H9 (cell line): Measurements from ENCODE around the gene TCFL5. TPM values are rescaled to one million over a fixed set of nuclear protein-coding genes. Genes with fewer than 3 reads are reported as not detected.

ENCODE experiments used
- DNase-seq: peaks from one replicate; pipeline ENCODE4 v3.0.0-alpha.2; 2017
- H2AFZ ChIP-seq: one replicate; pipeline ENCODE4 v1.6.1; 2013; ENCODE audit warnings: mild to moderate bottlenecking, low read length, control low read depth, moderate library complexity
- H2AK5ac ChIP-seq: 2 replicates; pipeline ENCODE4 v1.6.1; 2013; ENCODE audit warnings: low read length, control low read depth, mixed read lengths; ENCODE audit not compliant: insufficient read length
- H2BK120ac ChIP-seq: one replicate; pipeline ENCODE4 v1.6.1; 2013; ENCODE audit warnings: low read depth, mild to moderate bottlenecking, low read length, control low read depth, inconsistent platforms; ENCODE audit not compliant: poor library complexity, severe bottlenecking
- H2BK12ac ChIP-seq: 2 replicates; pipeline ENCODE4 v1.6.1; 2013; ENCODE audit warnings: low read length, control low read depth, mixed read lengths, low read depth; ENCODE audit not compliant: insufficient read length
- H2BK15ac ChIP-seq: 2 replicates; pipeline ENCODE4 v1.6.1; 2013; ENCODE audit warnings: low read depth, low read length, control low read depth
- H2BK20ac ChIP-seq: one replicate; pipeline ENCODE4 v1.6.1; 2013; ENCODE audit warnings: low read depth, mild to moderate bottlenecking, low read length, control low read depth, inconsistent platforms; ENCODE audit not compliant: poor library complexity, severe bottlenecking
- H2BK5ac ChIP-seq: 2 replicates; pipeline ENCODE4 v1.6.1; 2013; ENCODE audit warnings: low read length, control low read depth, mixed read lengths; ENCODE audit not compliant: insufficient read length
- H3K14ac ChIP-seq: 2 replicates; pipeline ENCODE4 v1.6.1; 2013; ENCODE audit warnings: low read length, control low read depth; ENCODE audit not compliant: insufficient read depth
- H3K18ac ChIP-seq: 2 replicates; pipeline ENCODE4 v1.6.1; 2013; ENCODE audit warnings: low read depth, mild to moderate bottlenecking, mixed read lengths, low read length, control low read depth; ENCODE audit not compliant: insufficient read length
- H3K23ac ChIP-seq: 2 replicates; pipeline ENCODE4 v1.6.1; 2013; ENCODE audit warnings: low read length, control low read depth, mixed read lengths, low read depth; ENCODE audit not compliant: insufficient read length
- H3K23me2 ChIP-seq: 2 replicates; pipeline ENCODE4 v1.6.1; 2013; ENCODE audit warnings: low read depth, mild to moderate bottlenecking, mixed read lengths, low read length, control low read depth; ENCODE audit not compliant: insufficient read length, poor library complexity, severe bottlenecking
- H3K27ac ChIP-seq: 2 replicates; pipeline ENCODE4 v1.5.1; 2013; ENCODE audit warnings: low read length, control low read depth, mixed read lengths, low read depth; ENCODE audit not compliant: insufficient read length
- H3K27me3 ChIP-seq: 2 replicates; pipeline ENCODE4 v1.6.1; 2013; ENCODE audit warnings: low read length, control low read depth, inconsistent platforms; ENCODE audit not compliant: insufficient read depth
- H3K4ac ChIP-seq: 2 replicates; pipeline ENCODE4 v1.6.1; 2013; ENCODE audit warnings: low read depth, mild to moderate bottlenecking, control low read depth, inconsistent platforms, low read length, moderate library complexity
- H3K4me1 ChIP-seq: 2 replicates; pipeline ENCODE4 v1.6.1; 2013; ENCODE audit warnings: low read length, control low read depth, inconsistent platforms; ENCODE audit not compliant: insufficient read depth
- H3K4me2 ChIP-seq: 2 replicates; pipeline ENCODE4 v1.6.1; 2013; ENCODE audit warnings: low read length, control low read depth, mixed read lengths; ENCODE audit not compliant: insufficient read length, insufficient read depth
- H3K56ac ChIP-seq: 2 replicates; pipeline ENCODE4 v1.6.1; 2013; ENCODE audit warnings: low read depth, mild to moderate bottlenecking, mixed read lengths, low read length, control low read depth; ENCODE audit not compliant: insufficient read length
- H3K79me1 ChIP-seq: 2 replicates; pipeline ENCODE4 v1.6.1; 2013; ENCODE audit warnings: low read depth, mild to moderate bottlenecking, moderate library complexity, low read length, control low read depth, inconsistent platforms; ENCODE audit not compliant: insufficient read depth, poor library complexity, severe bottlenecking
- H3K79me2 ChIP-seq: 2 replicates; pipeline ENCODE4 v1.6.1; 2013; ENCODE audit warnings: low read length, control low read depth, inconsistent platforms; ENCODE audit not compliant: insufficient read depth
- H3K9ac ChIP-seq: 2 replicates; pipeline ENCODE4 v1.6.1; 2013; ENCODE audit warnings: low read length, control low read depth, mixed read lengths; ENCODE audit not compliant: insufficient read length; ENCODE audit errors: extremely low read depth
- H3K9me3 ChIP-seq: one replicate; pipeline ENCODE4 v1.6.1; 2013; ENCODE audit warnings: low read depth, low read length, inconsistent platforms; ENCODE audit not compliant: control insufficient read depth
- H3T11ph ChIP-seq: one replicate; pipeline ENCODE4 v1.6.1; 2013; ENCODE audit warnings: mild to moderate bottlenecking, low read length, control low read depth, inconsistent platforms
- H4K20me1 ChIP-seq: one replicate; pipeline ENCODE4 v1.6.1; 2013; ENCODE audit not compliant: control insufficient read depth, insufficient read length, insufficient read depth
- H4K5ac ChIP-seq: 2 replicates; pipeline ENCODE4 v1.6.1; 2013; ENCODE audit warnings: low read depth, mild to moderate bottlenecking, mixed read lengths, low read length, control low read depth; ENCODE audit not compliant: insufficient read length
- H4K8ac ChIP-seq: replicated peaks from 2 replicates; pipeline ENCODE4 v1.6.1; 2013; ENCODE audit warnings: low read length, control low read depth, mixed read lengths, low read depth; ENCODE audit not compliant: insufficient read length
- H4K91ac ChIP-seq: 2 replicates; pipeline ENCODE4 v1.6.1; 2013; ENCODE audit warnings: low read depth, mild to moderate bottlenecking, moderate library complexity, mixed read lengths, low read length, control low read depth; ENCODE audit not compliant: insufficient read length
- H3K27ac Mint-ChIP-seq, 3 experiments: 2 replicates in 2 of 3; 3 replicates in 1 of 3; pipeline ENCODE4 v1.8.0; 2020 to 2021; ENCODE audit warnings: mixed read lengths in 3 of 3, mild to moderate bottlenecking in 1 of 3, moderate library complexity in 1 of 3
- H3K27me3 Mint-ChIP-seq: 2 replicates; pipeline ENCODE4 v1.8.0; 2021; ENCODE audit warnings: low read depth, mild to moderate bottlenecking, moderate library complexity, mixed read lengths
- H3K36me3 Mint-ChIP-seq, 3 experiments: 2 replicates in 2 of 3; 3 replicates in 1 of 3; pipeline ENCODE4 v1.8.0; 2020 to 2021; ENCODE audit warnings: low read depth in 3 of 3, mixed read lengths in 3 of 3; ENCODE audit not compliant: insufficient read depth in 1 of 3
- H3K4me1 Mint-ChIP-seq, 2 experiments: 2 replicates each; pipeline ENCODE4 v1.8.0; 2020; ENCODE audit warnings: mixed read lengths in 2 of 2
- H3K4me3 Mint-ChIP-seq, 2 experiments: 2 replicates in 1 of 2; 3 replicates in 1 of 2; pipeline ENCODE4 v1.8.0; 2020 to 2021; ENCODE audit warnings: mild to moderate bottlenecking in 2 of 2, mixed read lengths in 2 of 2, moderate library complexity in 1 of 2
- H3K9me3 Mint-ChIP-seq, 2 experiments: 2 replicates in 1 of 2; 3 replicates in 1 of 2; pipeline ENCODE4 v1.8.0; 2020; ENCODE audit warnings: mild to moderate bottlenecking in 2 of 2, mixed read lengths in 2 of 2, moderate library complexity in 1 of 2
- WGBS: extraction: QIAGEN DNeasy Blood & Tissue Kit; methylation state at CpG from one replicate; pipeline ENCODE4 v1.1.7; 2013; ENCODE audit warnings: missing lambda C conversion rate, low lambda C conversion rate, mixed read lengths; ENCODE audit not compliant: insufficient read length; ENCODE audit errors: extremely low coverage; 5-methylcytosine and 5-hydroxymethylcytosine counted together
- total RNA-seq: library from RNA; stranded (reverse); gene quantifications from 2 replicates; pipeline ENCODE4 v1.2.1, GENCODE V29; 2021
- TF ChIP-seq, protein P1 (sequence below): fragments of 200-600 bp; sonication (generic); conservative IDR thresholded peaks from 3 replicates; pipeline ENCODE4 v1.8.0; 2021; ENCODE audit warnings: antibody characterized with exemption, mild to moderate bottlenecking

TCFL5 gene
- total RNA-seq, 1 experiment from 2014 or later: 16.4 TPM

DNA sequence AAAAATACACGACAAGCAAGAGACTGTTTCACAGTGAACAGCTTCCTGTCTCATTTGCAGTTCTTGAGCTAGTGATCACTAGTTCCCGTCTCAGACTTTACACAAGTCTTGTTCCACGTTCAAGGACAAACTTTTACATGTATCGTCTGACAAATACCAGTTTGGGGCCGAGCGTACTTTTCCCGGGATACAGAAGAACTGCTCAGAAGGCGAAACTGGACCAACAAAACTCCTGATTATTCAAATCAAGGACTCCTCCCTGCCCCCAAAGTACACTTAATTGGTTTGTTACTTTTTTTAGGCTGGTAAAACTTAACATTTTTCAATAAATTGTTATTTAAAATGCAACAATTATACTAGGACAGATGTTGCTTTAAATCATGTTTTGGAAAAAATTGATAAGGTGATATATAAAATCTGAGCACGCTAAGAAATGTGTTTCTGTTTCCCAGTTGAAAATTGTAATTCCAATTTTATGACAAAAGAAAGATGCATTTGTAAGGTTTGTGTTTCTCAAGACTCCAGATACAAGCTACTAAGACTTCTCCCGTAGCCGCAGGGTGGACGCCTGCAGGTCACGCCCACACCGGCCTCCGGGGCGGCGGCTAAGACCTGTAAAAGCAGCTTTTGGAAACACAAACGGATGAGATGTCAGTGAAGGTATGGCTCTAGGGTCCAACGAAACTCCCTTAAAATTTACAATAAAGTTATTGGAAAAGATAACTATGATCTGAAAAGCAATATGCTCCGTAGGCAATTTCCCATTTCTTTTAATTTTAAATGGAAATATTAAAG is 16.8 kb upstream of the TCFL5 start:
- no peak overlapping the region for H3K4me2 ChIP-seq
- DNase-seq: no peak

More for the DNA sequence above, 16.8 kb upstream of the TCFL5 start:
- H3K9ac ChIP-seq: no peak overlapping the region
- no peaks in the 10 kb centered on the region for H4K20me1 ChIP-seq
- H2AFZ ChIP-seq: no peak overlapping the region
- Mint-ChIP-seq H3K4me3 (peak overlapping the region in 1 of 2 experiments; percentile 35; a peak in 2 of 5 replicates), H3K4me1 (peaks cover 22 to 34% of the 10 kb centered on the region in 2 experiments), H3K36me3 (peaks cover 0 to 22% (median 11%) of the 10 kb centered on the region in 3 experiments; a peak in 5 of 7 replicates), H3K9me3 (peaks cover 2 to 8% of the 10 kb centered on the region in 2 experiments; a peak in 4 of 5 replicates), H3K27ac (no peak overlapping the region), H3K27me3 (peaks cover 5% of the 10 kb centered on the region)
- TF ChIP-seq, protein P1, sequence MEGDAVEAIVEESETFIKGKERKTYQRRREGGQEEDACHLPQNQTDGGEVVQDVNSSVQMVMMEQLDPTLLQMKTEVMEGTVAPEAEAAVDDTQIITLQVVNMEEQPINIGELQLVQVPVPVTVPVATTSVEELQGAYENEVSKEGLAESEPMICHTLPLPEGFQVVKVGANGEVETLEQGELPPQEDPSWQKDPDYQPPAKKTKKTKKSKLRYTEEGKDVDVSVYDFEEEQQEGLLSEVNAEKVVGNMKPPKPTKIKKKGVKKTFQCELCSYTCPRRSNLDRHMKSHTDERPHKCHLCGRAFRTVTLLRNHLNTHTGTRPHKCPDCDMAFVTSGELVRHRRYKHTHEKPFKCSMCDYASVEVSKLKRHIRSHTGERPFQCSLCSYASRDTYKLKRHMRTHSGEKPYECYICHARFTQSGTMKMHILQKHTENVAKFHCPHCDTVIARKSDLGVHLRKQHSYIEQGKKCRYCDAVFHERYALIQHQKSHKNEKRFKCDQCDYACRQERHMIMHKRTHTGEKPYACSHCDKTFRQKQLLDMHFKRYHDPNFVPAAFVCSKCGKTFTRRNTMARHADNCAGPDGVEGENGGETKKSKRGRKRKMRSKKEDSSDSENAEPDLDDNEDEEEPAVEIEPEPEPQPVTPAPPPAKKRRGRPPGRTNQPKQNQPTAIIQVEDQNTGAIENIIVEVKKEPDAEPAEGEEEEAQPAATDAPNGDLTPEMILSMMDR: no peak
- no peaks in the 10 kb centered on the region for H3K4me1 ChIP-seq
- no peak overlapping the region for H2BK20ac ChIP-seq
- no peaks in the 10 kb centered on the region for H3K79me1 ChIP-seq
- H3K27ac ChIP-seq: no peak overlapping the region
- no peaks in the 10 kb centered on the region for H3K27me3 ChIP-seq
- no peak overlapping the region for H2AK5ac ChIP-seq
- no peak overlapping the region for H3K14ac ChIP-seq
- H3K79me2 ChIP-seq: no peaks in the 10 kb centered on the region
- H3K23ac ChIP-seq: no peak overlapping the region
- no peaks in the 10 kb centered on the region for H3K23me2 ChIP-seq
- no peak overlapping the region for H2BK12ac ChIP-seq
- H3K18ac ChIP-seq: no peak overlapping the region
- no peak overlapping the region for H4K5ac ChIP-seq
- no peak overlapping the region for H3K4ac ChIP-seq
- no CpG with 5 or more reads among the region's 20 CpGs for WGBS
- H2BK5ac ChIP-seq: no peak overlapping the region
- no peak overlapping the region for H2BK15ac ChIP-seq
- no peak overlapping the region for H4K91ac ChIP-seq
- no peak overlapping the region for H3T11ph ChIP-seq
- H3K9me3 ChIP-seq: no peaks in the 10 kb centered on the region
- H2BK120ac ChIP-seq: no peak overlapping the region
- no peak overlapping the region for H4K8ac ChIP-seq
- no peak overlapping the region for H3K56ac ChIP-seq
